Esophagus muscularis mucosa (tissue), 4 donors: ENCODE results near the gene RETN. TPM values are rescaled to one million over a fixed set of nuclear protein-coding genes. Genes with fewer than 3 reads are reported as not detected.

Source experiments
- DNase-seq: peaks from one replicate; pipeline ENCODE4 v3.0.0-alpha.2; 2017; ENCODE audit errors: extremely low spot score
- H3K27ac ChIP-seq, 4 donors: fragments of 200-600 bp; sonication (generic); replicated peaks in 1 of 4; 1 replicate in 3 of 4; 2 replicates in 1 of 4; pipeline ENCODE4 v1.5.1; 2016 to 2019; ENCODE audit warnings: mild to moderate bottlenecking in 1 of 4
- H3K27me3 ChIP-seq, 4 donors: fragments of 200-600 bp; sonication (generic); one replicate each; pipeline versions ENCODE4 v1.5.1 to v1.6.0; 2016 to 2019
- H3K36me3 ChIP-seq, 4 donors: fragments of 200-600 bp; sonication (generic); one replicate each; pipeline ENCODE4 v1.5.1; 2016 to 2019
- H3K4me1 ChIP-seq, 4 donors: fragments of 200-600 bp; sonication (generic); one replicate each; pipeline ENCODE4 v1.5.1; 2016 to 2019
- H3K4me3 ChIP-seq, 4 donors: fragments of 200-600 bp; sonication (generic); 1 replicate in 2 of 4; 2 replicates in 2 of 4; pipeline ENCODE4 v1.5.1; 2016 to 2019; ENCODE audit warnings: mild to moderate bottlenecking in 4 of 4, moderate library complexity in 1 of 4
- H3K9me3 ChIP-seq, 4 donors: fragments of 200-600 bp; sonication (generic); 1 replicate in 3 of 4; 2 replicates in 1 of 4; pipeline ENCODE4 v1.5.1; 2016 to 2019
- EP300 ChIP-seq: sonication (generic); formaldehyde crosslinking; IDR thresholded peaks from one replicate; pipeline ENCODE4 v1.6.1; 2017; ENCODE audit warnings: antibody characterized with exemption
- POLR2A ChIP-seq: fragments of 450-650 bp; IDR thresholded peaks from one replicate; pipeline ENCODE4 v1.6.1; 2017; ENCODE audit warnings: antibody characterized with exemption, moderate library complexity, mild to moderate bottlenecking, low read depth
- POLR2AphosphoS5 ChIP-seq, 2 donors: sonication (generic); formaldehyde crosslinking; IDR thresholded peaks; one replicate each; pipeline ENCODE4 v1.6.1; 2017; ENCODE audit warnings: antibody characterized with exemption in 2 of 2
- WGBS: methylation state at CpG from one replicate; pipeline ENCODE4 v1.1.5; 2018; 5-methylcytosine and 5-hydroxymethylcytosine counted together
- intact Hi-C: fragments of 100-400 bp; cut with DNase I; formaldehyde crosslinking; loops from one replicate; pipeline ENCODE4 v1.15.1; 2023
- total RNA-seq, 4 donors: library from RNA; depleted of rRNA; stranded (reverse); fragments of >200 nt; gene quantifications; one replicate each; pipeline versions ENCODE4 v1.1.0 to v1.2.1, GENCODE V29; 2016
- TF ChIP-seq, protein P1 (sequence below), 3 experiments: fragments of 200-600 bp in 2 of 3; fragments of 450-650 bp in 1 of 3; sonication (generic) in 2 of 3; IDR thresholded peaks; one replicate each; pipeline ENCODE4 v1.5.1; 2017 to 2019; ENCODE audit warnings: antibody characterized with exemption in 3 of 3, mild to moderate bottlenecking in 2 of 3, moderate library complexity in 1 of 3

The RETN gene
- total RNA-seq, 4 donors from 2014 or later: 1.3 TPM; not detected in 3

DNA sequence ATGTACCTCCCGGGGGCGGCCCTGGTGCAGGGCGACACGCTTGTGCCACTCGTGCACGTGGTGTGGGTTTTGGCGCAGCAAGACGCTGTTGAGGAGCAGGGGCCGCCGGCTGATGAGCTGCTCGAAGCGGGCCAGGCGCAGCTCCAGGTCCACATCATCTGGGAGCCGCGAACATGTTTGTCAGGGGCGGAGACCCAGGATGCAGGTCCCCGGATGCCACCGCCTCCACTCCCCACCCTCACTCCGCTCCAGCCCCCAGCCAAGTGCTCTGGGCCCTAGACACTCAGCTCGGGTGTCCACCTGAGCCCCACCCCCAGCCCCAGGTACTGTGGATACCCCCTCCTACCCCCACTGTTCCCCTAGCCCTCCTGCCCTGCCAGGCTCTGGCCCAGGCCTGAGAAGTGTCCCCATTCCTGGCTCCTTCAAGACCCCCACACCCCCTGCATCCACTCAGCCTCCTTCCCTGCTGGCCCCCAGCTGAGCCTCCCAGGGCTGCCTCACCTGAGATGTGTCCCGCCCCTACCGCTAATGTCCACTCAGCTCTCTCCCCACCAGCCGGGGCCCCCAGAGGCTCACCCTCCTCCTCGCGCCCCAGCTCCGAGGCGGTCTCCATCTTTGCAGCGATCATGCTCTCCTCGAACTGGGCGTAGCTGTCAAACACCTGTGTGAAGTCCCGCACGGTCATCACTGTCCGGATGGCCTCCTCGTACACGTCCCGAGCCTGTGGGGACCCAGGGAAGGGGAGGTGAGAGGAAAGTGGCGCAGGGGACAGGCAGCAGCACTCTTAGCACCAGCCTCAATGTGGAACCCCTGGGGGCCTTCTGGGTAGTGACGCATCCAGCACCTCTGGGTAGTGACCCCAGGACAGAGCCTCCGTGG lies 44.9 kb upstream of the RETN start:
- H3K27ac ChIP-seq: no peak overlapping the region
- H3K9me3 ChIP-seq: no peaks in the 10 kb centered on the region
- WGBS: 90% methylated on average over 21 of the region's 39 CpGs
- no peaks in the 10 kb centered on the region for H3K27me3 ChIP-seq
- TF ChIP-seq POLR2AphosphoS5 (IDR thresholded peaks at IDR 0.05) (no peak), EP300 (no peak), POLR2A (no peak)
- TF ChIP-seq, protein P1, sequence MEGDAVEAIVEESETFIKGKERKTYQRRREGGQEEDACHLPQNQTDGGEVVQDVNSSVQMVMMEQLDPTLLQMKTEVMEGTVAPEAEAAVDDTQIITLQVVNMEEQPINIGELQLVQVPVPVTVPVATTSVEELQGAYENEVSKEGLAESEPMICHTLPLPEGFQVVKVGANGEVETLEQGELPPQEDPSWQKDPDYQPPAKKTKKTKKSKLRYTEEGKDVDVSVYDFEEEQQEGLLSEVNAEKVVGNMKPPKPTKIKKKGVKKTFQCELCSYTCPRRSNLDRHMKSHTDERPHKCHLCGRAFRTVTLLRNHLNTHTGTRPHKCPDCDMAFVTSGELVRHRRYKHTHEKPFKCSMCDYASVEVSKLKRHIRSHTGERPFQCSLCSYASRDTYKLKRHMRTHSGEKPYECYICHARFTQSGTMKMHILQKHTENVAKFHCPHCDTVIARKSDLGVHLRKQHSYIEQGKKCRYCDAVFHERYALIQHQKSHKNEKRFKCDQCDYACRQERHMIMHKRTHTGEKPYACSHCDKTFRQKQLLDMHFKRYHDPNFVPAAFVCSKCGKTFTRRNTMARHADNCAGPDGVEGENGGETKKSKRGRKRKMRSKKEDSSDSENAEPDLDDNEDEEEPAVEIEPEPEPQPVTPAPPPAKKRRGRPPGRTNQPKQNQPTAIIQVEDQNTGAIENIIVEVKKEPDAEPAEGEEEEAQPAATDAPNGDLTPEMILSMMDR (IDR thresholded peaks at IDR 0.05): no peak
- peaks cover 58 to 89% (median 82%) of the 10 kb centered on the region in 4 donors for H3K36me3 ChIP-seq
- no peak for DNase-seq
- intact Hi-C loops: no loop called here
- H3K4me1 ChIP-seq: peaks cover 18 to 27% (median 22%) of the 10 kb centered on the region in 4 donors
- H3K4me3 ChIP-seq: no peak overlapping the region

DNA sequence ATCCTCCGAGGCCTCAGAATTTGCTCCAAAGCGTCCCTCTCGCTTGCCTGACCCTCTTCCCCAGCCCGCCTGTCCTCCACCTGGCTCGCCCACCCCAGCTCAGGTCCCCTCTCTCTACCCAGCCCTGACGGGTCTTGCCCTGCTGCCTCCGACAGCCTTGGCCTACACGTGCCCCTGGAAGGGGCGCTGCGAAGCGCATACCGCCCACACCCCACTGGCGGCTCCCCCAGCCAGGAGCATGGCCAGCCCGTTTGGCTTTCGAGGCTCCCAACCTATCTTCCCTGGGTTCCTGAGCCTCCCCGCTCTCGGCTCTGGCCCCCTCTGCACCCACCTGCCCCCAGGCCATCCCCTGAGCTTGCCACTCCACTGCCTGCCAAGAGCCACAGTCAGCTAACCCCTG lies 44.0 kb upstream of the RETN start:
- H3K27me3 ChIP-seq: no peaks in the 10 kb centered on the region
- peaks cover 49 to 81% (median 74%) of the 10 kb centered on the region in 4 donors for H3K36me3 ChIP-seq
- no peak for TF ChIP-seq EP300
- TF ChIP-seq, protein P1 (IDR thresholded peaks at IDR 0.05): no peak
- no peak for TF ChIP-seq POLR2A
- TF ChIP-seq POLR2AphosphoS5 (IDR thresholded peaks at IDR 0.05): no peak
- peaks cover 18 to 24% (median 21%) of the 10 kb centered on the region in 4 donors for H3K4me1 ChIP-seq
- H3K9me3 ChIP-seq: no peaks in the 10 kb centered on the region
- 92% methylated on average over 17 of the region's 17 CpGs for WGBS
- no peak for DNase-seq
- H3K4me3 ChIP-seq: no peak overlapping the region
- intact Hi-C loops: no loop called here
- no peak overlapping the region for H3K27ac ChIP-seq

DNA sequence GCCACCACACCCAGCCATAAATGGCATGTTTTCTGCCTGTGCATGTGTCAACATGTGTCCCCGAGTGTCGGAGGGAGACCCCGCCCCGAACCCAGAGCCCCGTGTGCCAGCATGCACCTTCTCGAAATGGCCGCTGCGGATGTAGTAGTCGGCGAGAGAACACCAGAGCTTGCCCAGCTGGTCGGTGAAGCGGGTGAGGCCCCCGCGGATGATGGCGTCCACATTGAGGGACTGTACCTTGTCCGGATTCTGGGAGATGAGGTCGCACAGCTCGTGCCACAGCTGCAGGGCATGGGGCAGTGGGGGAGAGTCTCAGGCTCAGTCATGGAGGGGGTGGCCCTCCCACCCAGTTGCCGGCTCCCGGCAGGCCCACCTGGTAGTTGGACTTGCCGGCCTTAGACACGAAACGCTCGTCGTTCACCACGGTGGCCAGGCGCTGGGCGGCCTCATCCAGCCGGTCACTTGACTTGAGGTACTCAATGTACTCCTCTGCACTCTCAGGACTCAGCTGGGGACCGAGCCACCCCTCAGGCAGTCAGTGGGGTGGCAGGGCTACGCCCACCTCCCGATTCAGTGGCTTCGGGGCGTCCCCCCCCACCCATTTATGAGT lies 43.0 kb upstream of the RETN start:
- WGBS: 94% methylated on average over 24 of the region's 34 CpGs
- intact Hi-C loops: no loop called here
- DNase-seq: no peak

DNA sequence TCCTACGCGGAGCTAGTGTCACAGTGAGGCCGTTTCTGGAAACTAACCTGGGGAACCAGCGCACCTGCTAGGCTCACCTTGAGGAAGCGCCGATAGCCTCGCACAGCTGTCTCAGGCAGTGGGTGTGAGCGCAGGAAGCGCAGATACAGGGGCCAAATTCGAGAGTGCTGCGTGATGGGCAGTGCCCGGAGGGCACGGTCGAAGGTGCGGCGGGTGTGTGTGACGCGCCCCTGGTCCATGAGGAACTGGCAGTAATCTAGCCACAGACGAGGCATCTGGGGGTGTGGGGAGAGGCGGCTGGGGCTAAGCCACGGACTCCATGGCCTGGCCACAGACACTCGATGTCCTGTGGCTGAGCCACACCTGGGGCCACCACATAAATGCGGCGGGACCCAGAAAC lies 41.7 kb upstream of the RETN start:
- Histone ChIP-seq H3K36me3 (peaks cover 26 to 67% (median 54%) of the 10 kb centered on the region in 4 donors), H3K4me3 (no peak overlapping the region), H3K27ac (no peak overlapping the region), H3K4me1 (peaks cover 32 to 47% (median 38%) of the 10 kb centered on the region in 4 donors), H3K9me3 (no peaks in the 10 kb centered on the region), H3K27me3 (no peaks in the 10 kb centered on the region)
- no peak for DNase-seq
- intact Hi-C loops: no loop called here
- whole genome bisulfite sequencing: 93% methylated on average over 23 of the region's 24 CpGs
- no peak for TF ChIP-seq POLR2A
- TF ChIP-seq, protein P1 (IDR thresholded peaks at IDR 0.05): no peak
- TF ChIP-seq EP300: no peak
- TF ChIP-seq POLR2AphosphoS5 (IDR thresholded peaks at IDR 0.05): no peak

More for the DNA sequence above, 43.0 kb upstream of the RETN start:
- Histone ChIP-seq H3K4me1 (peaks cover 27 to 35% (median 30%) of the 10 kb centered on the region in 4 donors), H3K4me3 (no peak overlapping the region), H3K9me3 (no peaks in the 10 kb centered on the region), H3K27ac (no peak overlapping the region), H3K36me3 (peaks cover 39 to 70% (median 63%) of the 10 kb centered on the region in 4 donors), H3K27me3 (no peaks in the 10 kb centered on the region)
- TF ChIP-seq EP300 (no peak), POLR2A (no peak), POLR2AphosphoS5 (IDR thresholded peaks at IDR 0.05) (no peak)
- TF ChIP-seq, protein P1 (IDR thresholded peaks at IDR 0.05): no peak
